ENCODE results near the gene SMAD6.

SMAD6 gene

GRCh38 chr15:66816201-66816600 is 114.2 kb downstream of the SMAD6 start:
- TF ChIP-seq FOXP2 (optimal IDR thresholded peaks at IDR 0.05; ENCODE audit: borderline replicate concordance, extremely low read depth, extremely low read length, insufficient read depth): no peak
- TF ChIP-seq TAF1 (IDR thresholded peaks at IDR 0.05; ENCODE audit: borderline replicate concordance, insufficient read depth, low read length): no peak
- TF ChIP-seq SIN3A (IDR thresholded peaks at IDR 0.05; ENCODE audit: borderline replicate concordance, insufficient read depth, low read length): no peak
- no peak for TF ChIP-seq POLR2AphosphoS5 (IDR thresholded peaks at IDR 0.05; ENCODE audit: low read depth, low read length)
- no peak for TF ChIP-seq REST (IDR thresholded peaks at IDR 0.05; ENCODE audit: insufficient read depth in 1 of 2, low read depth in 2 of 2, low read length in 2 of 2)

- TF ChIP-seq REST (IDR thresholded peaks at IDR 0.05; ENCODE audit: insufficient read depth in 1 of 2, low read depth in 2 of 2, low read length in 2 of 2) (no peak), FOXP2 (optimal IDR thresholded peaks at IDR 0.05; ENCODE audit: borderline replicate concordance, extremely low read depth, extremely low read length, insufficient read depth) (no peak), SIN3A (IDR thresholded peaks at IDR 0.05; ENCODE audit: borderline replicate concordance, insufficient read depth, low read length) (no peak), POLR2AphosphoS5 (IDR thresholded peaks at IDR 0.05; ENCODE audit: low read depth, low read length) (no peak), TAF1 (IDR thresholded peaks at IDR 0.05; ENCODE audit: borderline replicate concordance, insufficient read depth, low read length) (no peak)
Observed at GRCh38 chr15:66819084-66819483, 117.0 kb downstream of the SMAD6 start.

GRCh38 chr15:66820481-66821176 is 118.6 kb downstream of the SMAD6 start:
- TF ChIP-seq REST (IDR thresholded peaks at IDR 0.05; ENCODE audit: insufficient read depth in 1 of 2, low read depth in 2 of 2, low read length in 2 of 2) (no peak), POLR2AphosphoS5 (IDR thresholded peaks at IDR 0.05; ENCODE audit: low read depth, low read length) (no peak), SIN3A (IDR thresholded peaks at IDR 0.05; ENCODE audit: borderline replicate concordance, insufficient read depth, low read length) (no peak), TAF1 (IDR thresholded peaks at IDR 0.05; ENCODE audit: borderline replicate concordance, insufficient read depth, low read length) (no peak), FOXP2 (optimal IDR thresholded peaks at IDR 0.05; ENCODE audit: borderline replicate concordance, extremely low read depth, extremely low read length, insufficient read depth) (no peak)

- TF ChIP-seq POLR2AphosphoS5 (IDR thresholded peaks at IDR 0.05; ENCODE audit: low read depth, low read length): no peak
- TF ChIP-seq SIN3A (IDR thresholded peaks at IDR 0.05; ENCODE audit: borderline replicate concordance, insufficient read depth, low read length): no peak
- no peak for TF ChIP-seq REST (IDR thresholded peaks at IDR 0.05; ENCODE audit: insufficient read depth in 1 of 2, low read depth in 2 of 2, low read length in 2 of 2)
- TF ChIP-seq TAF1 (IDR thresholded peaks at IDR 0.05; ENCODE audit: borderline replicate concordance, insufficient read depth, low read length): no peak
- no peak for TF ChIP-seq FOXP2 (optimal IDR thresholded peaks at IDR 0.05; ENCODE audit: borderline replicate concordance, extremely low read depth, extremely low read length, insufficient read depth)
Observed at GRCh38 chr15:66821307-66821706, 119.3 kb downstream of the SMAD6 start.

All from PFSK-1 (cell line).